ENCODE measurements around the gene VPS4A. TPM values are rescaled to one million over a fixed set of nuclear protein-coding genes. Genes with fewer than 3 reads are reported as not detected.

The VPS4A gene
- total and polyA plus RNA-seq, 4 donors: 13.3 to 15.7 (median 14.5) TPM

DNA sequence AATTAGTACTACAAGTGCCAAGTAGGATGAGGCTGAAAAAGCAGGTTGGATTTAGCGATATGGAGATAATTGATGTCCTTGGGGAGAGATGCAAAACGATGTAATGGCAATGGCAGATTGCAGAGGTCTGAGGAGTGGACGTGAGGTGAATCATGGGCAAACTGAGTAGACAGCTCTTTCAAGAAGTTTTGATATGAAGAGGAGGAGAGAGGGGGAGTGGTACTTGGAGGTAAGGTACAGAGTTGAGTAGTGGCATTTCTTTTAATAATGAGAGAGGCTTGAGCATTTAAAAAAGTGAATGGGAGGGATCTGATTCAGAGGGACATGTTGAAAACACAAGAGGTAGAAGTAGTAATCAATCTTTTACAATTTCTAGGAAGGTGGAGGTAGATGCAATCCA lies 17.7 kb upstream of the VPS4A start:
- Histone ChIP-seq H3K4me1 (ENCODE audit: control insufficient read depth in 4 of 4, insufficient read depth in 4 of 4, low read length in 3 of 4) (no peaks in the 10 kb centered on the region), H3K9ac (ENCODE audit: low read depth in 1 of 2, low read length in 2 of 2) (no peak overlapping the region), H3K4me3 (ENCODE audit: low read depth in 1 of 3, low read length in 3 of 3) (no peak overlapping the region), H3K27ac (ENCODE audit: low read depth in 1 of 2, low read length in 2 of 2) (no peak overlapping the region), H3K9me3 (ENCODE audit: control insufficient read depth in 4 of 4, low read length in 3 of 4) (no peaks in the 10 kb centered on the region), H3K36me3 (ENCODE audit: control insufficient read depth in 4 of 4, insufficient read depth in 3 of 4, low read depth in 1 of 4, low read length in 3 of 4) (peaks cover 0 to 1% (median 0%) of the 10 kb centered on the region in 4 donors), H3K27me3 (ENCODE audit: control insufficient read depth in 4 of 4, insufficient read depth in 4 of 4, low read length in 3 of 4) (no peaks in the 10 kb centered on the region)
- WGBS: 85% methylated on average over 3 of the region's 3 CpGs
- TF ChIP-seq, protein P1, sequence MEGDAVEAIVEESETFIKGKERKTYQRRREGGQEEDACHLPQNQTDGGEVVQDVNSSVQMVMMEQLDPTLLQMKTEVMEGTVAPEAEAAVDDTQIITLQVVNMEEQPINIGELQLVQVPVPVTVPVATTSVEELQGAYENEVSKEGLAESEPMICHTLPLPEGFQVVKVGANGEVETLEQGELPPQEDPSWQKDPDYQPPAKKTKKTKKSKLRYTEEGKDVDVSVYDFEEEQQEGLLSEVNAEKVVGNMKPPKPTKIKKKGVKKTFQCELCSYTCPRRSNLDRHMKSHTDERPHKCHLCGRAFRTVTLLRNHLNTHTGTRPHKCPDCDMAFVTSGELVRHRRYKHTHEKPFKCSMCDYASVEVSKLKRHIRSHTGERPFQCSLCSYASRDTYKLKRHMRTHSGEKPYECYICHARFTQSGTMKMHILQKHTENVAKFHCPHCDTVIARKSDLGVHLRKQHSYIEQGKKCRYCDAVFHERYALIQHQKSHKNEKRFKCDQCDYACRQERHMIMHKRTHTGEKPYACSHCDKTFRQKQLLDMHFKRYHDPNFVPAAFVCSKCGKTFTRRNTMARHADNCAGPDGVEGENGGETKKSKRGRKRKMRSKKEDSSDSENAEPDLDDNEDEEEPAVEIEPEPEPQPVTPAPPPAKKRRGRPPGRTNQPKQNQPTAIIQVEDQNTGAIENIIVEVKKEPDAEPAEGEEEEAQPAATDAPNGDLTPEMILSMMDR (IDR thresholded peaks at IDR 0.05; ENCODE audit: low read depth, low read length, missing input control): no peak
- TF ChIP-seq TAF1 (conservative IDR thresholded peaks at IDR 0.05) (no peak), HNF4G (IDR thresholded peaks at IDR 0.05) (no peak), RAD21 (IDR thresholded peaks at IDR 0.05) (no peak), MAX (IDR thresholded peaks at IDR 0.05) (no peak), YY1 (IDR thresholded peaks at IDR 0.05) (no peak), SP1 (IDR thresholded peaks at IDR 0.05) (no peak), RXRA (IDR thresholded peaks at IDR 0.05) (no peak), NR2F2 (IDR thresholded peaks at IDR 0.05) (no peak), FOXA1 (IDR thresholded peaks at IDR 0.05) (no peak), EGR1 (IDR thresholded peaks at IDR 0.05; ENCODE audit: low read depth in 2 of 2) (no peak), GABPA (IDR thresholded peaks at IDR 0.05 in 1 of 2, conservative IDR thresholded peaks at IDR 0.05 in 1 of 2) (no peak), FOXA2 (IDR thresholded peaks at IDR 0.05) (no peak), REST (IDR thresholded peaks at IDR 0.05) (no peak), HNF4A (conservative IDR thresholded peaks at IDR 0.05) (no peak), ATF3 (IDR thresholded peaks at IDR 0.05) (no peak), JUND (IDR thresholded peaks at IDR 0.05) (no peak)
- TF ChIP-seq, protein P2, sequence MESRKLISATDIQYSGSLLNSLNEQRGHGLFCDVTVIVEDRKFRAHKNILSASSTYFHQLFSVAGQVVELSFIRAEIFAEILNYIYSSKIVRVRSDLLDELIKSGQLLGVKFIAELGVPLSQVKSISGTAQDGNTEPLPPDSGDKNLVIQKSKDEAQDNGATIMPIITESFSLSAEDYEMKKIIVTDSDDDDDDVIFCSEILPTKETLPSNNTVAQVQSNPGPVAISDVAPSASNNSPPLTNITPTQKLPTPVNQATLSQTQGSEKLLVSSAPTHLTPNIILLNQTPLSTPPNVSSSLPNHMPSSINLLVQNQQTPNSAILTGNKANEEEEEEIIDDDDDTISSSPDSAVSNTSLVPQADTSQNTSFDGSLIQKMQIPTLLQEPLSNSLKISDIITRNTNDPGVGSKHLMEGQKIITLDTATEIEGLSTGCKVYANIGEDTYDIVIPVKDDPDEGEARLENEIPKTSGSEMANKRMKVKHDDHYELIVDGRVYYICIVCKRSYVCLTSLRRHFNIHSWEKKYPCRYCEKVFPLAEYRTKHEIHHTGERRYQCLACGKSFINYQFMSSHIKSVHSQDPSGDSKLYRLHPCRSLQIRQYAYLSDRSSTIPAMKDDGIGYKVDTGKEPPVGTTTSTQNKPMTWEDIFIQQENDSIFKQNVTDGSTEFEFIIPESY (IDR thresholded peaks at IDR 0.05): no peak
- DNase-seq (ENCODE audit: low spot score): no peak

Measured in liver (tissue), 9 donors.